Kidney (tissue), 14 donors: ENCODE data around the gene SP140. TPM values are rescaled to one million over a fixed set of nuclear protein-coding genes. Genes with fewer than 3 reads are reported as not detected.

ENCODE experiments used
- DNase-seq, 5 donors: peaks; one replicate each; pipeline ENCODE4 v3.0.0-alpha.2; 2013 to 2020
- FAIRE-seq: peaks from 2 replicates; lab custom pipeline; 2012; peaks lifted over from hg19 to GRCh38; lab: Jason Lieb, UNC
- H3K27ac ChIP-seq, 2 donors: one replicate each; pipeline ENCODE4 v1.7.0; 2013; ENCODE audit warnings: low read depth in 2 of 2, low read length in 2 of 2, inconsistent platforms in 1 of 2
- H3K27me3 ChIP-seq: one replicate; pipeline ENCODE4 v1.7.1; 2013; ENCODE audit warnings: low read length, inconsistent platforms; ENCODE audit not compliant: control insufficient read depth, insufficient read depth
- H3K36me3 ChIP-seq, 3 donors: one replicate each; pipeline versions ENCODE4 v1.7.0 to v1.7.1; 2013; ENCODE audit warnings: low read length in 3 of 3, control low read depth in 1 of 3, inconsistent platforms in 1 of 3; ENCODE audit not compliant: insufficient read depth in 3 of 3, control insufficient read depth in 2 of 3
- H3K4me1 ChIP-seq, 3 donors: one replicate each; pipeline versions ENCODE4 v1.7.0 to v1.7.1; 2013; ENCODE audit warnings: low read length in 3 of 3, inconsistent platforms in 1 of 3, low read depth in 1 of 3; ENCODE audit not compliant: control insufficient read depth in 2 of 3, insufficient read depth in 2 of 3
- H3K4me3 ChIP-seq, 3 donors: one replicate each; pipeline versions ENCODE4 v1.7.0 to v1.8.1; 2013; ENCODE audit warnings: low read length in 3 of 3, control low read depth in 1 of 3, inconsistent platforms in 1 of 3
- H3K9ac ChIP-seq, 3 donors: one replicate each; pipeline versions ENCODE4 v1.7.0 to v1.7.1; 2013; ENCODE audit warnings: low read length in 3 of 3, control low read depth in 1 of 3, inconsistent platforms in 1 of 3
- H3K9me3 ChIP-seq, 3 donors: one replicate each; pipeline versions ENCODE4 v1.7.0 to v1.7.1; 2013; ENCODE audit warnings: low read length in 3 of 3, control low read depth in 1 of 3, inconsistent platforms in 1 of 3; ENCODE audit not compliant: control insufficient read depth in 2 of 3, insufficient read depth in 1 of 3
- CTCF ChIP-seq: IDR thresholded peaks from 3 replicates; pipeline ENCODE4 v1.5.1; 2012; ENCODE audit warnings: mild to moderate bottlenecking, moderate library complexity, borderline replicate concordance; ENCODE audit not compliant: insufficient read depth; ENCODE audit errors: extremely low read depth
- intact Hi-C: fragments of 100-400 bp; cut with DNase I; formaldehyde crosslinking; loops from one replicate; pipeline ENCODE4 v1.11.1; 2022
- polyA plus RNA-seq: library from polyadenylated mRNA; stranded (reverse); fragments of 350-450 nt; fragmentation: Illumina TruSeq; extraction: RNeasy Lipid Tissue Mini Kit (QIAGEN cat#74804); gene quantifications from one replicate; pipeline ENCODE4 v1.2.3, GENCODE V29; 2014; ENCODE audit warnings: low read depth, low replicate concordance; ENCODE audit not compliant: insufficient read depth
- total RNA-seq: library from RNA; stranded (reverse); fragmentation: NEBNext Ultra II Directional; extraction: Animal tissue kit (Norgen Biotek cat#: 25700); gene quantifications from one replicate; pipeline ENCODE4 v1.2.1, GENCODE V29; 2021
- donor health status: control.
- donor health status: control.
- donor health status: control.
- donor health status: control.
- donor health status: control.
- donor health status: DM: yes; HTN: yes; CAD: no.
- donor health status: Normal renal cell carcinoma (clear cell type).

Gene SP140
- total and polyA plus RNA-seq, 2 donors from 2014 or later = 0.52 to 7.3 TPM

- H3K27ac ChIP-seq = no peak overlapping the region
- H3K9ac ChIP-seq = no peak overlapping the region
- DNase-seq (no peak), FAIRE-seq (no peak)
- H3K36me3 ChIP-seq = no peaks in the 10 kb centered on the region
- H3K9me3 ChIP-seq = peaks cover 0 to 17% (median 0%) of the 10 kb centered on the region in 3 donors
- intact Hi-C loops = no loop called here
- H3K27me3 ChIP-seq = no peaks in the 10 kb centered on the region
- H3K4me3 ChIP-seq = no peak overlapping the region
- no peaks in the 10 kb centered on the region for H3K4me1 ChIP-seq
- no peak for TF ChIP-seq CTCF
These were observed 74.1 kb downstream of the SP140 start for GRCh38 chr2:230299618-230300017.

GRCh38 chr2:230305416-230306275 is 80.1 kb downstream of the SP140 start:
- intact Hi-C loops = no loop called here
- H3K27ac ChIP-seq = no peak overlapping the region
- DNase-seq (no peak), FAIRE-seq (no peak)
- no peak overlapping the region for H3K9ac ChIP-seq
- no peak overlapping the region for H3K4me3 ChIP-seq
- no peaks in the 10 kb centered on the region for H3K27me3 ChIP-seq
- peaks cover 0 to 11% (median 0%) of the 10 kb centered on the region in 3 donors for H3K9me3 ChIP-seq
- H3K36me3 ChIP-seq = no peaks in the 10 kb centered on the region
- no peak for TF ChIP-seq CTCF
- no peaks in the 10 kb centered on the region for H3K4me1 ChIP-seq

GRCh38 chr2:230306474-230306873 is 80.9 kb downstream of the SP140 start:
- DNase-seq = no peak
- no peaks in the 10 kb centered on the region for H3K36me3 ChIP-seq
- no peak overlapping the region for H3K27ac ChIP-seq
- intact Hi-C loops = no loop called here
- peaks cover 0 to 9% (median 0%) of the 10 kb centered on the region in 3 donors for H3K9me3 ChIP-seq
- no peak for FAIRE-seq
- H3K27me3 ChIP-seq = no peaks in the 10 kb centered on the region
- no peak overlapping the region for H3K9ac ChIP-seq
- H3K4me1 ChIP-seq = no peaks in the 10 kb centered on the region
- H3K4me3 ChIP-seq = no peak overlapping the region
- TF ChIP-seq CTCF = no peak
